Gastroesophageal sphincter (tissue), 3 donors: Measurements from ENCODE around the gene PERCC1.

Experiments used
- CTCF ChIP-seq, 4 experiments: fragments of 200-600 bp in 2 of 4; fragments of 450-650 bp in 2 of 4; sonication (generic) in 1 of 4; IDR thresholded peaks; one replicate each; pipeline ENCODE4 v1.5.1; 2017 to 2019; ENCODE audit warnings: antibody characterized with exemption in 4 of 4, mild to moderate bottlenecking in 2 of 4, moderate library complexity in 2 of 4
- EP300 ChIP-seq: sonication (generic); formaldehyde crosslinking; IDR thresholded peaks from one replicate; pipeline ENCODE4 v1.6.1; 2017; ENCODE audit warnings: antibody characterized with exemption, mild to moderate bottlenecking
- POLR2A ChIP-seq, 2 donors: fragments of 450-650 bp; IDR thresholded peaks; one replicate each; pipeline ENCODE4 v1.6.1; 2017; ENCODE audit warnings: antibody characterized with exemption in 2 of 2, mild to moderate bottlenecking in 2 of 2, moderate library complexity in 1 of 2
- POLR2AphosphoS5 ChIP-seq: sonication (generic); formaldehyde crosslinking; IDR thresholded peaks from one replicate; pipeline ENCODE4 v1.6.1; 2017; ENCODE audit warnings: antibody characterized with exemption

- no peak for TF ChIP-seq CTCF (IDR thresholded peaks at IDR 0.05)
- no peak for TF ChIP-seq EP300
- TF ChIP-seq POLR2AphosphoS5, result no peak
- TF ChIP-seq POLR2A (IDR thresholded peaks at IDR 0.05), result no peak
Observed at GRCh38 chr16:1433756-1434155, 2.9 kb downstream of the PERCC1 start.
